NB4 (cell line): ENCODE measurements around the gene GSDME.

ENCODE experiments used
- DNase-seq: peaks from one replicate; pipeline ENCODE4 v3.0.0; 2010; ENCODE audit warnings: low read depth
- H3K4me3 ChIP-seq: one replicate; pipeline ENCODE4 v1.5.1; 2011; ENCODE audit warnings: mild to moderate bottlenecking, low read depth, low read length, moderate library complexity
- CTCF ChIP-seq: IDR thresholded peaks from one replicate; pipeline ENCODE4 v1.5.1; 2012; ENCODE audit warnings: low read depth, low read length
- MAX ChIP-seq: IDR thresholded peaks from 2 replicates; pipeline ENCODE4 v1.6.1; 2011; ENCODE audit warnings: low read depth, low read length
- MYC ChIP-seq: IDR thresholded peaks from 2 replicates; pipeline ENCODE4 v1.6.1; 2011; ENCODE audit warnings: low read depth, low read length
- POLR2A ChIP-seq: IDR thresholded peaks from 2 replicates; pipeline ENCODE4 v1.6.1; 2011; ENCODE audit warnings: mild to moderate bottlenecking; ENCODE audit not compliant: insufficient read length; ENCODE audit errors: extremely low read depth

GSDME gene

GRCh38 chr7:24769014-24769830 is 12.0 kb upstream of the GSDME start:
- peak; percentile 19 for DNase-seq
- TF ChIP-seq MAX (no peak), MYC (no peak), POLR2A (no peak), CTCF (no peak)
- no peak overlapping the region for H3K4me3 ChIP-seq

GRCh38 chr7:24767878-24768569 is 10.8 kb upstream of the GSDME start:
- no peak for DNase-seq
- TF ChIP-seq CTCF (no peak), MAX (no peak), POLR2A (no peak), MYC (no peak)
- H3K4me3 ChIP-seq = no peak overlapping the region

GRCh38 chr7:24764972-24765744 is 7.9 kb upstream of the GSDME start:
- DNase-seq = peak; percentile 74
- no peak overlapping the region for H3K4me3 ChIP-seq
- TF ChIP-seq MYC = peak; percentile 41; the same call in 1 of the 2 replicates
- no peak for TF ChIP-seq CTCF
- peak; percentile 46; the same call in 1 of the 2 replicates for TF ChIP-seq MAX

- DNase-seq = no peak
- H3K4me3 ChIP-seq = no peak overlapping the region
- TF ChIP-seq MYC (no peak), CTCF (no peak), POLR2A (no peak), MAX (no peak)
Measured at GRCh38 chr7:24764011-24764410, 6.7 kb upstream of the GSDME start.

- TF ChIP-seq MYC (no peak), POLR2A (no peak), CTCF (no peak), MAX (no peak)
- H3K4me3 ChIP-seq = no peak overlapping the region
- DNase-seq = no peak
Measured at GRCh38 chr7:24763303-24763901, 6.1 kb upstream of the GSDME start.
